C4-2B (cell line): ENCODE data around the gene CENPX.

Experiments
- H3K27ac ChIP-seq: fragments of 450-650 bp; 2 replicates; pipeline ENCODE4 v1.5.1; 2017
- CTCF ChIP-seq: fragments of 450-650 bp; conservative IDR thresholded peaks from 2 replicates; pipeline ENCODE4 v1.5.1; 2017; ENCODE audit warnings: mild to moderate bottlenecking
- ZFX ChIP-seq: fragments of 450-650 bp; IDR thresholded peaks from 2 replicates; pipeline ENCODE4 v1.6.1; 2017

The CENPX gene

GRCh38 chr17:82014432-82014831, 8.2 kb downstream of the CENPX start:
- no peak for TF ChIP-seq CTCF
- TF ChIP-seq ZFX: no peak
- H3K27ac ChIP-seq: no peak overlapping the region

GRCh38 chr17:82013772-82014321, 8.8 kb downstream of the CENPX start:
- TF ChIP-seq ZFX (no peak), CTCF (no peak)
- no peak overlapping the region for H3K27ac ChIP-seq

- no peak for TF ChIP-seq CTCF
- no peak for TF ChIP-seq ZFX
These were observed 9.3 kb downstream of the CENPX start for GRCh38 chr17:82013341-82013740.

GRCh38 chr17:82012640-82013295, 9.9 kb downstream of the CENPX start:
- TF ChIP-seq CTCF (no peak), ZFX (no peak)

More at GRCh38 chr17:82013341-82013740, 9.3 kb downstream of the CENPX start:
- H3K27ac ChIP-seq: no peak overlapping the region

GRCh38 chr17:82012261-82012639, 10.4 kb downstream of the CENPX start:
- H3K27ac ChIP-seq: no peak overlapping the region
- TF ChIP-seq CTCF (no peak), ZFX (no peak)

More at GRCh38 chr17:82012640-82013295, 9.9 kb downstream of the CENPX start:
- no peak overlapping the region for H3K27ac ChIP-seq

- H3K27ac ChIP-seq: no peak overlapping the region
- TF ChIP-seq CTCF: no peak
- TF ChIP-seq ZFX: no peak
These were observed 11.0 kb downstream of the CENPX start for GRCh38 chr17:82011617-82012187.
